Measurements from ENCODE around the gene PLAC9. TPM values are rescaled to one million over a fixed set of nuclear protein-coding genes. Genes with fewer than 3 reads are reported as not detected.
"Not testable (repeated sequence)": the region's sequence is repeated elsewhere in the genome, so short reads cannot be mapped to it uniquely, and the experiment has no call there.

PLAC9 gene
- total RNA-seq = 45.2 TPM
- long read RNA-seq, transcript PLAC9-201 (4 exons, 785 nt) = major isoform, 25 of 29 reads
- long read RNA-seq, partial matches to known transcripts = 3 of 29 reads
- long read RNA-seq, other reads (novel, unspliced or antisense) = 0 of 29 reads

- DNase-seq (ENCODE audit: missing footprints) (peak; percentile 79), ATAC-seq (peak; percentile 38)
- intact Hi-C loops (cut with DNase I) = loop anchor here (2.0 kb wide), 1 partner anchor 54 kb away; the partner anchor contains the start of gene TMEM254
Measured at GRCh38 chr10:80132299-80133139, at the start of gene PLAC9. TSS of gene PLAC9 (plus strand) at chr10:80132730. CDS start at chr10:80132763, 33 bp downstream.

- intact Hi-C loops (cut with DNase I) = no loop called here
Measured at GRCh38 chr10:80090121-80090520, 42.4 kb upstream of the PLAC9 start.

GRCh38 chr10:80094231-80094630 is 38.3 kb upstream of the PLAC9 start:
- DNase-seq (ENCODE audit: missing footprints) = no peak
- intact Hi-C loops (cut with DNase I) = no loop called here

More at GRCh38 chr10:80090121-80090520, 42.4 kb upstream of the PLAC9 start:
- no peak for DNase-seq (ENCODE audit: missing footprints)
- no peak for ATAC-seq

GRCh38 chr10:80098272-80098671 is 34.3 kb upstream of the PLAC9 start:
- ATAC-seq; intact Hi-C loops (cut with DNase I): not testable (repeated sequence)

More at GRCh38 chr10:80094231-80094630, 38.3 kb upstream of the PLAC9 start:
- ATAC-seq = no peak

GRCh38 chr10:80099295-80099694 is 33.2 kb upstream of the PLAC9 start:
- intact Hi-C loops (cut with DNase I); ATAC-seq; DNase-seq (ENCODE audit: missing footprints): not testable (repeated sequence)

More at GRCh38 chr10:80098272-80098671, 34.3 kb upstream of the PLAC9 start:
- not testable (repeated sequence) for DNase-seq (ENCODE audit: missing footprints)

- ATAC-seq = no peak
- intact Hi-C loops (cut with DNase I) = no loop called here
- DNase-seq (ENCODE audit: missing footprints) = no peak
Measured at GRCh38 chr10:80100116-80100515, 32.4 kb upstream of the PLAC9 start.

- ATAC-seq (no peak), DNase-seq (ENCODE audit: missing footprints) (no peak)
- intact Hi-C loops (cut with DNase I) = no loop called here
Measured at GRCh38 chr10:80100861-80101695, 31.5 kb upstream of the PLAC9 start.

GRCh38 chr10:80104066-80104926 is 28.2 kb upstream of the PLAC9 start:
- DNase-seq (ENCODE audit: missing footprints) = no peak
- intact Hi-C loops (cut with DNase I) = no loop called here
- peak; percentile 79 for ATAC-seq

- ATAC-seq = no peak
- intact Hi-C loops (cut with DNase I) = no loop called here
- DNase-seq (ENCODE audit: missing footprints) = no peak
Measured at GRCh38 chr10:80108576-80109239, 23.8 kb upstream of the PLAC9 start.

- ATAC-seq (peak; percentile 34), DNase-seq (ENCODE audit: missing footprints) (no peak)
- intact Hi-C loops (cut with DNase I) = no loop called here
Measured at GRCh38 chr10:80110986-80111385, 21.5 kb upstream of the PLAC9 start.

- intact Hi-C loops (cut with DNase I) = no loop called here
- DNase-seq (ENCODE audit: missing footprints) = no peak
- no peak for ATAC-seq
Measured at GRCh38 chr10:80118669-80119068, 13.9 kb upstream of the PLAC9 start.

GRCh38 chr10:80122110-80122710 is 10.3 kb upstream of the PLAC9 start:
- intact Hi-C loops (cut with DNase I) = no loop called here
- DNase-seq (ENCODE audit: missing footprints) = no peak
- no peak for ATAC-seq

GRCh38 chr10:80122746-80123145 is 9.8 kb upstream of the PLAC9 start:
- intact Hi-C loops (cut with DNase I) = no loop called here
- DNase-seq (ENCODE audit: missing footprints) (no peak), ATAC-seq (no peak)

- ATAC-seq = peak; percentile 87
- no peak for DNase-seq (ENCODE audit: missing footprints)
- intact Hi-C loops (cut with DNase I) = no loop called here
Measured at GRCh38 chr10:80126876-80127275, 5.7 kb upstream of the PLAC9 start.

- intact Hi-C loops (cut with DNase I) = no loop called here
- DNase-seq (ENCODE audit: missing footprints) (no peak), ATAC-seq (no peak)
Measured at GRCh38 chr10:80131499-80131901, 1.0 kb upstream of the PLAC9 start.

GRCh38 chr10:80133206-80133605 is 676 bp downstream of the PLAC9 start:
- DNase-seq (ENCODE audit: missing footprints) (peak; percentile 77), ATAC-seq (peak; percentile 21)
- intact Hi-C loops (cut with DNase I) = loop anchor here (2.0 kb wide), 1 partner anchor 54 kb away; the partner anchor contains the start of gene TMEM254

- DNase-seq (ENCODE audit: missing footprints); ATAC-seq: not testable (repeated sequence)
- intact Hi-C loops (cut with DNase I) = loop anchor here (2.0 kb wide), 1 partner anchor 55 kb away; the partner anchor contains the start of gene TMEM254
Measured at GRCh38 chr10:80133687-80134086, 1.2 kb downstream of the PLAC9 start.
